ENCODE data around the gene CSNK1A1L.
"Not testable (repeated sequence)": the region's sequence is repeated elsewhere in the genome, so short reads cannot be mapped to it uniquely, and the experiment has no call there.

The CSNK1A1L gene

GRCh38 chr13:37069597-37070103 lies 35.8 kb downstream of the CSNK1A1L start:
- DNase-seq (ENCODE audit: insufficient read length, low spot score) (no peak), FAIRE-seq (no peak)
- no peak for TF ChIP-seq CTCF (IDR thresholded peaks at IDR 0.05; ENCODE audit: insufficient read depth, missing control alignments)

GRCh38 chr13:37068962-37069361 lies 36.5 kb downstream of the CSNK1A1L start:
- peak; percentile 43 for TF ChIP-seq CTCF (IDR thresholded peaks at IDR 0.05; ENCODE audit: insufficient read depth, missing control alignments)
- DNase-seq (ENCODE audit: insufficient read length, low spot score) (no peak), FAIRE-seq (no peak)

GRCh38 chr13:37067874-37068273 lies 37.6 kb downstream of the CSNK1A1L start:
- FAIRE-seq (no peak), DNase-seq (ENCODE audit: insufficient read length, low spot score) (no peak)
- no peak for TF ChIP-seq CTCF (IDR thresholded peaks at IDR 0.05; ENCODE audit: insufficient read depth, missing control alignments)

- DNase-seq (ENCODE audit: insufficient read length, low spot score) (no peak), FAIRE-seq (no peak)
- TF ChIP-seq CTCF (IDR thresholded peaks at IDR 0.05; ENCODE audit: insufficient read depth, missing control alignments), result no peak
Observed at GRCh38 chr13:37065890-37066526, 39.5 kb downstream of the CSNK1A1L start.

- TF ChIP-seq CTCF (IDR thresholded peaks at IDR 0.05; ENCODE audit: insufficient read depth, missing control alignments), result no peak
- FAIRE-seq, result no peak
- DNase-seq (ENCODE audit: insufficient read length, low spot score), result no peak
Observed at GRCh38 chr13:37059848-37060192, 45.6 kb downstream of the CSNK1A1L start.

GRCh38 chr13:37058910-37059847 lies 46.3 kb downstream of the CSNK1A1L start, which contains the start of gene SUPT20H:
TSS of gene SUPT20H (minus strand) at chr13:37059688. CDS start at chr13:37051490, 8,198 bp downstream.
- no peak for FAIRE-seq
- TF ChIP-seq CTCF (IDR thresholded peaks at IDR 0.05; ENCODE audit: insufficient read depth, missing control alignments), result no peak
- peak; percentile 30 for DNase-seq (ENCODE audit: insufficient read length, low spot score)

- DNase-seq (ENCODE audit: insufficient read length, low spot score); FAIRE-seq: not testable (repeated sequence)
Observed at GRCh38 chr13:37056228-37056627, 49.2 kb downstream of the CSNK1A1L start.
